Gastrocnemius medialis (tissue), 4 donors: Measurements from ENCODE around the gene CLDN6.
"Not testable (repeated sequence)": the region's sequence is repeated elsewhere in the genome, so short reads cannot be mapped to it uniquely, and the experiment has no call there.

Experiments
- POLR2A ChIP-seq, 2 donors: fragments of 450-650 bp; IDR thresholded peaks; one replicate each; pipeline ENCODE4 v1.6.1; 2017; ENCODE audit warnings: antibody characterized with exemption in 2 of 2, mild to moderate bottlenecking in 2 of 2, moderate library complexity in 2 of 2
- TF ChIP-seq, protein P1 (sequence below), 5 experiments: fragments of 450-650 bp in 3 of 5; fragments of 200-600 bp in 2 of 5; sonication (generic) in 2 of 5; IDR thresholded peaks in 4 of 5; conservative IDR thresholded peaks in 1 of 5; 1 replicate in 4 of 5; 2 replicates in 1 of 5; pipeline ENCODE4 v1.5.1; 2016 to 2019; ENCODE audit warnings: antibody characterized with exemption in 5 of 5, mild to moderate bottlenecking in 3 of 5, moderate library complexity in 3 of 5

DNA sequence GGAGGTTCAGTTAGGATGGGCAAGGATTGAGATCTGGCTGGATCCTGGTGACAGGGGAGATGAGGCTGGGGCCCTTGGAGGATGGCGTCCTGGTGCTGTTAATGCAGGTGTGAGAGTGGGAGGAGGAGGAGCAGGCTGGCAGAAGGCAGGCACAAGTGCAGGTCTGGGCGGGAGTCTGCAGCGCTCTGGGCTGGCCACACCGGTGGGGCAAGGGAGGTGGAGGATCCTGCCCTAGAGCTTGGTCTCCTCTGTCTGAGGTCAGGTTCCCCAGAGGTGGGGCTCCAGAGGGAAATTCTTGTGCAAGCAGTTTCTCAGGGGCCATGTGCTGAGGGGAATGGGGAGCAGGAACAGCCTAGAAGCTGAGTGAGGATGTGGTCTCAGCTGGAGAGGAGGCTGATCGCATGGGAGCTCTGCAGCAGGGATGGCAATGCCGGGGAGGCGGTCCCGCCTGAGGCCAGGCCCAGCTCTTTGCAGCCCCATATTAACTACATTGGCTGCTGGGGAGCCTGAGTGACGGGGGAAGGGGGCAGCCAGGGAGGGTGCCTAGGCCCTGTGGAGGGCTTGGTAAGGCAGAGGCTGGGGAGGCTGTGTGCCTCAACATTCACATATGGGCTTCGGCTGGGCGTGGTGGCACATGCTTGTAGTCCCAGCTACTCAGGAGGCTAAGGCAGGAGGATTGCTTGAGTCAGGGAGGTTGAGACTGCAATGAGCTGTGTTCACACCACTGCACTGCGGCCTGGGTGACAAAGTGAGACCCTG lies 34.8 kb upstream of the CLDN6 start:
- TF ChIP-seq, protein P1, sequence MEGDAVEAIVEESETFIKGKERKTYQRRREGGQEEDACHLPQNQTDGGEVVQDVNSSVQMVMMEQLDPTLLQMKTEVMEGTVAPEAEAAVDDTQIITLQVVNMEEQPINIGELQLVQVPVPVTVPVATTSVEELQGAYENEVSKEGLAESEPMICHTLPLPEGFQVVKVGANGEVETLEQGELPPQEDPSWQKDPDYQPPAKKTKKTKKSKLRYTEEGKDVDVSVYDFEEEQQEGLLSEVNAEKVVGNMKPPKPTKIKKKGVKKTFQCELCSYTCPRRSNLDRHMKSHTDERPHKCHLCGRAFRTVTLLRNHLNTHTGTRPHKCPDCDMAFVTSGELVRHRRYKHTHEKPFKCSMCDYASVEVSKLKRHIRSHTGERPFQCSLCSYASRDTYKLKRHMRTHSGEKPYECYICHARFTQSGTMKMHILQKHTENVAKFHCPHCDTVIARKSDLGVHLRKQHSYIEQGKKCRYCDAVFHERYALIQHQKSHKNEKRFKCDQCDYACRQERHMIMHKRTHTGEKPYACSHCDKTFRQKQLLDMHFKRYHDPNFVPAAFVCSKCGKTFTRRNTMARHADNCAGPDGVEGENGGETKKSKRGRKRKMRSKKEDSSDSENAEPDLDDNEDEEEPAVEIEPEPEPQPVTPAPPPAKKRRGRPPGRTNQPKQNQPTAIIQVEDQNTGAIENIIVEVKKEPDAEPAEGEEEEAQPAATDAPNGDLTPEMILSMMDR (IDR thresholded peaks at IDR 0.05 in 4 of 5, conservative IDR thresholded peaks at IDR 0.05 in 1 of 5), result not testable (repeated sequence)
- TF ChIP-seq POLR2A (IDR thresholded peaks at IDR 0.05), result not testable (repeated sequence)
